ENCODE data around the gene BOD1. TPM values are rescaled to one million over a fixed set of nuclear protein-coding genes. Genes with fewer than 3 reads are reported as not detected.

Gene BOD1
- total and polyA plus RNA-seq, 10 of the 15 experiments (the other 5 are each of a cell fraction or from before 2014, with no cell fraction given): 14.1 to 35.8 (median 29.6) TPM

GRCh38 chr5:173634465-173634983, 18.1 kb upstream of the BOD1 start:
- TF ChIP-seq, protein P1, sequence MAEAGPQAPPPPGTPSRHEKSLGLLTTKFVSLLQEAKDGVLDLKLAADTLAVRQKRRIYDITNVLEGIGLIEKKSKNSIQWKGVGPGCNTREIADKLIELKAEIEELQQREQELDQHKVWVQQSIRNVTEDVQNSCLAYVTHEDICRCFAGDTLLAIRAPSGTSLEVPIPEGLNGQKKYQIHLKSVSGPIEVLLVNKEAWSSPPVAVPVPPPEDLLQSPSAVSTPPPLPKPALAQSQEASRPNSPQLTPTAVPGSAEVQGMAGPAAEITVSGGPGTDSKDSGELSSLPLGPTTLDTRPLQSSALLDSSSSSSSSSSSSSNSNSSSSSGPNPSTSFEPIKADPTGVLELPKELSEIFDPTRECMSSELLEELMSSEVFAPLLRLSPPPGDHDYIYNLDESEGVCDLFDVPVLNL (IDR thresholded peaks at IDR 0.05; ENCODE audit: low read depth, low read length): no peak
- TF ChIP-seq NR2C2 (IDR thresholded peaks at IDR 0.05; ENCODE audit: borderline replicate concordance, control insufficient read depth, insufficient read length, low read depth) (no peak), ZSCAN29 (IDR thresholded peaks at IDR 0.05) (no peak), CBX5 (IDR thresholded peaks at IDR 0.05; ENCODE audit: low read depth) (no peak)
- no TSS peak for BruUV-seq (replicated peaks)
- WGBS (ENCODE audit: insufficient coverage, insufficient replicate concordance, low lambda C conversion rate, missing lambda C conversion rate): 38% methylated on average over 4 of the region's 4 CpGs
- SMC1A ChIA-PET (ENCODE audit: uncharacterized antibody, unreplicated experiment): interaction anchor here (0.9 kb wide), 1 partner anchor 291 kb away, joined by 3 read pairs; no protein-coding TSS in a partner anchor
- FAIRE-seq (no peak), ATAC-seq (no peak), DNase-seq (ENCODE audit: low read depth, low spot score) (no peak)
- no peaks in the 10 kb centered on the region for H3K9me3 ChIP-seq (replicated peaks; ENCODE audit: control insufficient read depth, insufficient read depth, low read length)
- H3K36me3 ChIP-seq (ENCODE audit: control insufficient read depth in 2 of 2, insufficient read depth in 2 of 2, low read length in 1 of 2): no peaks in the 10 kb centered on the region
- RAD21 ChIA-PET (ENCODE audit: unreplicated experiment): interaction anchor here (1.3 kb wide), 1 partner anchor 291 kb away, joined by 4 read pairs; no protein-coding TSS in a partner anchor
- no peaks in the 10 kb centered on the region for H3K79me2 ChIP-seq (ENCODE audit: control insufficient read depth, insufficient read depth, low read length)
- no peaks in the 10 kb centered on the region for H4K20me1 ChIP-seq (ENCODE audit: control insufficient read depth, insufficient read depth)
- no peak overlapping the region for H3K4me2 ChIP-seq (ENCODE audit: control insufficient read depth, insufficient read depth)
- CTCF ChIA-PET: interaction anchor here (0.8 to 1.2 kb wide), 2 partner anchors 9 to 153 kb away, joined by 3 read pairs; no protein-coding TSS in a partner anchor
- no peak overlapping the region for H3K4me3 ChIP-seq
- H3K27me3 ChIP-seq (replicated peaks in 1 of 2; ENCODE audit: control insufficient read depth in 2 of 2, insufficient read depth in 2 of 2, low read length in 1 of 2): no peaks in the 10 kb centered on the region
- no peak overlapping the region for H2AFZ ChIP-seq (ENCODE audit: control insufficient read depth, low read depth, low read length)
- intact Hi-C loops (cut with micrococcal nuclease; ENCODE audit: unreplicated experiment) (no loop called here), in situ Hi-C loops (cut with MboI) (no loop called here)
- POLR2A ChIA-PET: no interaction called here
- H3K27ac ChIP-seq (ENCODE audit: control insufficient read depth, insufficient read depth): no peak overlapping the region
- no peaks in the 10 kb centered on the region for H3K4me1 ChIP-seq (ENCODE audit: control insufficient read depth, insufficient read depth, low read length)
- no peak overlapping the region for H3K9ac ChIP-seq (ENCODE audit: control insufficient read depth, insufficient read depth, low read length)

GRCh38 chr5:173633304-173633703, 16.9 kb upstream of the BOD1 start:
- Histone ChIP-seq H3K9me3 (replicated peaks; ENCODE audit: control insufficient read depth, insufficient read depth, low read length) (no peaks in the 10 kb centered on the region), H3K27ac (ENCODE audit: control insufficient read depth, insufficient read depth) (no peak overlapping the region), H3K4me2 (ENCODE audit: control insufficient read depth, insufficient read depth) (no peak overlapping the region), H3K4me1 (ENCODE audit: control insufficient read depth, insufficient read depth, low read length) (no peaks in the 10 kb centered on the region), H3K79me2 (ENCODE audit: control insufficient read depth, insufficient read depth, low read length) (no peaks in the 10 kb centered on the region), H3K4me3 (no peak overlapping the region), H2AFZ (ENCODE audit: control insufficient read depth, low read depth, low read length) (no peak overlapping the region), H3K9ac (ENCODE audit: control insufficient read depth, insufficient read depth, low read length) (no peak overlapping the region), H3K27me3 (replicated peaks in 1 of 2; ENCODE audit: control insufficient read depth in 2 of 2, insufficient read depth in 2 of 2, low read length in 1 of 2) (no peaks in the 10 kb centered on the region), H3K36me3 (ENCODE audit: control insufficient read depth in 2 of 2, insufficient read depth in 2 of 2, low read length in 1 of 2) (no peaks in the 10 kb centered on the region), H4K20me1 (ENCODE audit: control insufficient read depth, insufficient read depth) (no peaks in the 10 kb centered on the region)
- in situ Hi-C loops (cut with MboI): no loop called here
- no TSS peak for BruUV-seq (replicated peaks)
- intact Hi-C loops (cut with micrococcal nuclease; ENCODE audit: unreplicated experiment): no loop called here
- FAIRE-seq (no peak), ATAC-seq (no peak), DNase-seq (ENCODE audit: low read depth, low spot score) (no peak)
- no peak for TF ChIP-seq SRF (IDR thresholded peaks at IDR 0.05; ENCODE audit: low read depth in 2 of 2, low read length in 2 of 2)
- no peak for TF ChIP-seq ESRRA (IDR thresholded peaks at IDR 0.05; ENCODE audit: low read length)
- no peak for TF ChIP-seq NR2C2 (IDR thresholded peaks at IDR 0.05; ENCODE audit: borderline replicate concordance, control insufficient read depth, insufficient read length, low read depth)
- CTCF ChIA-PET: interaction anchor here (1.0 to 1.5 kb wide), 3 partner anchors 154 to 340 kb away, joined by 3 to 7 read pairs (median 3); no protein-coding TSS in a partner anchor
- RAD21 ChIA-PET (ENCODE audit: unreplicated experiment): interaction anchor here (0.8 to 1.3 kb wide), 4 partner anchors 10 to 340 kb away, joined by 3 to 5 read pairs (median 4); no protein-coding TSS in a partner anchor
- 74% methylated on average over 10 of the region's 10 CpGs for WGBS (ENCODE audit: insufficient coverage, insufficient replicate concordance, low lambda C conversion rate, missing lambda C conversion rate)
- SMC1A ChIA-PET (ENCODE audit: uncharacterized antibody, unreplicated experiment): interaction anchor here (0.8 to 1.6 kb wide), 8 partner anchors 8 to 292 kb away, joined by 3 to 4 read pairs (median 4); no protein-coding TSS in a partner anchor
- POLR2A ChIA-PET: interaction anchor here (1.1 kb wide), 1 partner anchor 289 kb away, joined by 5 read pairs; no protein-coding TSS in a partner anchor

Measured in GM12878 (cell line).